GM12892 (cell line): ENCODE measurements around the gene RPS6KC1.

Experiments
- POLR2A ChIP-seq: IDR thresholded peaks from 2 replicates; pipeline ENCODE4 v1.6.1; 2011; ENCODE audit warnings: low read depth, low read length, control low read depth
- TAF1 ChIP-seq: IDR thresholded peaks from 2 replicates; pipeline ENCODE4 v1.6.1; 2011; ENCODE audit warnings: low read depth, mild to moderate bottlenecking, control low read depth, low read length, borderline replicate concordance

- TF ChIP-seq POLR2A (no peak), TAF1 (no peak)
Observed at GRCh38 chr1:213131851-213132655, 81.0 kb downstream of the RPS6KC1 start.
